CD4-positive, alpha-beta T cell (primary cell): Measurements from ENCODE around the gene MSI2. TPM values are rescaled to one million over a fixed set of nuclear protein-coding genes. Genes with fewer than 3 reads are reported as not detected.

Experiments used
- ATAC-seq: fragments of 200-7000 bp; cut with Tn5 transposase; one replicate; pipeline ENCODE4 v1.10.0; 2022; ENCODE audit warnings: mild to moderate bottlenecking; ENCODE audit not compliant: poor library complexity
- CTCF ChIA-PET: fragments of 350-600 bp; sonication (Branson Sonifier 250); formaldehyde crosslinking; loops from one replicate; lab custom pipeline; 2021; ENCODE audit warnings: antibody characterized with exemption, inconsistent platforms; lab: Charles Lee
- POLR2A ChIA-PET: fragments of 350-600 bp; sonication (Branson Sonifier 250); formaldehyde crosslinking; loops from one replicate; lab custom pipeline; 2021; ENCODE audit warnings: antibody characterized with exemption, inconsistent platforms; lab: Charles Lee
- DNase-seq, 14 experiments: peaks; one replicate each; pipeline ENCODE4 v3.0.0-alpha.2; 2013 to 2020; ENCODE audit warnings: mixed read lengths in 2 of 14
- H3K27ac ChIP-seq, 2 donors: one replicate each; pipeline versions ENCODE4 v1.5.1 to v1.7.0; 2013; ENCODE audit warnings: low read length in 2 of 2, low read depth in 1 of 2, mild to moderate bottlenecking in 1 of 2
- H3K27me3 ChIP-seq, 2 experiments: 1 replicate in 1 of 2; 2 replicates in 1 of 2; pipeline versions ENCODE4 v1.6.1 to v1.7.0; 2013; ENCODE audit warnings: low read length in 2 of 2, control low read depth in 1 of 2, mild to moderate bottlenecking in 1 of 2, moderate library complexity in 1 of 2; ENCODE audit not compliant: insufficient read depth in 2 of 2, control insufficient read depth in 1 of 2
- H3K36me3 ChIP-seq: one replicate; pipeline ENCODE4 v1.6.1; 2013; ENCODE audit warnings: low read length, control low read depth; ENCODE audit not compliant: insufficient read depth
- H3K4me1 ChIP-seq: one replicate; pipeline ENCODE4 v1.6.1; 2013; ENCODE audit warnings: low read length, control low read depth; ENCODE audit not compliant: insufficient read depth
- H3K4me3 ChIP-seq: one replicate; pipeline ENCODE4 v1.5.1; 2013; ENCODE audit warnings: mild to moderate bottlenecking, low read length, moderate library complexity
- H3K9me3 ChIP-seq, 2 experiments: 1 replicate in 1 of 2; 2 replicates in 1 of 2; pipeline versions ENCODE4 v1.6.1 to v1.7.0; 2013; ENCODE audit warnings: low read length in 2 of 2, mild to moderate bottlenecking in 2 of 2, control low read depth in 1 of 2, moderate library complexity in 1 of 2; ENCODE audit not compliant: control insufficient read depth in 1 of 2, insufficient read depth in 1 of 2
- H3K27ac Mint-ChIP-seq: one replicate; pipeline ENCODE4 v1.8.0; 2020; ENCODE audit warnings: mixed read lengths
- H3K27me3 Mint-ChIP-seq: one replicate; pipeline ENCODE4 v1.8.0; 2021; ENCODE audit warnings: mixed read lengths
- H3K36me3 Mint-ChIP-seq: one replicate; pipeline ENCODE4 v1.8.0; 2021; ENCODE audit warnings: low read depth, mixed read lengths
- H3K4me1 Mint-ChIP-seq: one replicate; pipeline ENCODE4 v1.8.0; 2021; ENCODE audit warnings: low read depth, mixed read lengths
- H3K4me3 Mint-ChIP-seq: one replicate; pipeline ENCODE4 v1.8.0; 2020; ENCODE audit warnings: mild to moderate bottlenecking, mixed read lengths
- H3K9me3 Mint-ChIP-seq: one replicate; pipeline ENCODE4 v1.8.0; 2020; ENCODE audit warnings: mixed read lengths
- intact Hi-C, 2 experiments: fragments of 100-400 bp; cut with DNase I in 1 of 2; cut with micrococcal nuclease in 1 of 2; formaldehyde crosslinking; loops; one replicate each; pipeline versions ENCODE4 v1.15.1 to v1.9.0; 2023 to 2025; cut with DNase I, micrococcal nuclease
- total RNA-seq, 174 experiments: library from RNA in 2 of 174; stranded (reverse) in 2 of 174; gene quantifications; one replicate each; pipeline ENCODE4 v1.2.3 and lab custom pipeline; 2021 to 2026
- TF ChIP-seq, protein P1 (sequence below): fragments of 200-600 bp; IDR thresholded peaks from one replicate; pipeline ENCODE4 v1.8.0; 2022; ENCODE audit warnings: antibody characterized with exemption, mild to moderate bottlenecking

The MSI2 gene
- total RNA-seq, 2 experiments from 2014 or later, result 129 to 132 TPM

DNA sequence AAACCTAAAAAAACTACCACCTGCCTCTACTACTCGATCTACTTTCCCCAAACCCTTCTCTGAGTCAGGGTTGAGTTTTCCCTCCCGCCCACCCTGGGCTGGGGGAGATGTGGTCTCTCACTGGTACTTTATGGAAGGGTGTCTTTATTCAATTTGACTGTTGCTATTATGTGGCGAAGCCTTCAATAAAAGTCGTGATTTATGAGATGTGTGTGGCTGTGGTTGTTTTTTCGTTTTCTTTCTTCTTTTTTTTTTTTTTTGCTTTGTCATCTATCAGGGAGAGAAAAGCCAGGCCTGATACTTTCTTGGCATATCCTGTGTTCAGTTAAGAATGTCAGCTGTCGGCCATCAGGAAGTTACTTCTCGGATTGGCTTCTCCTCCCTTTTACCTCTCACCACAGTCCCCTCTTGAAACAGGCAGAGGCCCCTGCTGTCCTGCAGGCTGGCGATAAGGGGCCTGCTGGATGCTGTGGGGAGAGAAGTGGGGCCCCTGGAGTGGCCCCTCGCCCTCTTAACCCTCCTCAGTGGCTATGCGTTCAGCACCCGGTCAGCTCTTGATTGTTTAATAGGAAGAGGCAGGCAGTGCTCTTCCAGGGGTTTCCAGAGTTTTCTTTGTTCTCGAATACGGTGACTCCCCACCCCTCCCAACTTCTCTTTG, 123.0 kb downstream of the MSI2 start:
- CTCF ChIA-PET, result no interaction called here
- DNase-seq (no peak), ATAC-seq (no peak)
- Mint-ChIP-seq H3K4me3 (no peak overlapping the region), H3K4me1 (peaks cover 30% of the 10 kb centered on the region), H3K27me3 (no peaks in the 10 kb centered on the region), H3K36me3 (peaks cover 37% of the 10 kb centered on the region), H3K9me3 (peaks cover 3% of the 10 kb centered on the region), H3K27ac (peak overlapping the region; percentile 42)
- Histone ChIP-seq H3K27ac (no peak overlapping the region), H3K9me3 (peaks cover 7 to 15% of the 10 kb centered on the region in 2 experiments), H3K36me3 (no peaks in the 10 kb centered on the region), H3K27me3 (no peaks in the 10 kb centered on the region), H3K4me1 (peaks cover 4% of the 10 kb centered on the region), H3K4me3 (no peak overlapping the region)
- intact Hi-C loops, result no loop called here
- POLR2A ChIA-PET, result no interaction called here
- TF ChIP-seq, protein P1, sequence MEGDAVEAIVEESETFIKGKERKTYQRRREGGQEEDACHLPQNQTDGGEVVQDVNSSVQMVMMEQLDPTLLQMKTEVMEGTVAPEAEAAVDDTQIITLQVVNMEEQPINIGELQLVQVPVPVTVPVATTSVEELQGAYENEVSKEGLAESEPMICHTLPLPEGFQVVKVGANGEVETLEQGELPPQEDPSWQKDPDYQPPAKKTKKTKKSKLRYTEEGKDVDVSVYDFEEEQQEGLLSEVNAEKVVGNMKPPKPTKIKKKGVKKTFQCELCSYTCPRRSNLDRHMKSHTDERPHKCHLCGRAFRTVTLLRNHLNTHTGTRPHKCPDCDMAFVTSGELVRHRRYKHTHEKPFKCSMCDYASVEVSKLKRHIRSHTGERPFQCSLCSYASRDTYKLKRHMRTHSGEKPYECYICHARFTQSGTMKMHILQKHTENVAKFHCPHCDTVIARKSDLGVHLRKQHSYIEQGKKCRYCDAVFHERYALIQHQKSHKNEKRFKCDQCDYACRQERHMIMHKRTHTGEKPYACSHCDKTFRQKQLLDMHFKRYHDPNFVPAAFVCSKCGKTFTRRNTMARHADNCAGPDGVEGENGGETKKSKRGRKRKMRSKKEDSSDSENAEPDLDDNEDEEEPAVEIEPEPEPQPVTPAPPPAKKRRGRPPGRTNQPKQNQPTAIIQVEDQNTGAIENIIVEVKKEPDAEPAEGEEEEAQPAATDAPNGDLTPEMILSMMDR, result no peak

DNA sequence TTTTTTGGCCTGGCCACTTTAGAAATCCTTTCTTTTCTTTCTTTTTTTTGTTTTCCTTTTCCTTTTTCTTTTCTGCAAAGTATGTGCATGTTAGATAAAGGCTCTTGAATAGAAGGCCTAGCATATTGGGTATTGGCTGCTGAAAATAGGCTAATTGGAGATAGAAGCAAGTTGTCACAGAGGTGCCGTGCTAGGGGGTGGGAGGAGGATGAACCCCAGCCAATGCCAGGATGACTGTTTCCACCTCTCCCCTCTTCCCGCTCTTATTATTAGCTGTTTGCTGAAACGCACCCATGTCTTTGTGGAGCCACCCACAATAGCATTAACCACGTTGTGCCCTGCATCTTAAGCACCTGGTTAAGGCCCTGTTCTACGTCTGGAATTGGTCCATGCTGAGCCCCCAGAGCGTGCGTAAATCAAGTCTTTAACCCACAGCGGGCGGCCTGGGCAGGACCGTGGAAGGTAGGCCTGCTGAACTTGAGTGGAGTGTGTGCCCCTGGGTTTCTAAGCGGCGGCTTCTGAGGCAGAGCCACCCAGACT, 123.6 kb downstream of the MSI2 start:
- DNase-seq (no peak), ATAC-seq (no peak)
- no peaks in the 10 kb centered on the region for H3K27me3 ChIP-seq
- no peak overlapping the region for H3K27ac ChIP-seq
- POLR2A ChIA-PET, result no interaction called here
- H3K4me1 ChIP-seq, result peaks cover 4% of the 10 kb centered on the region
- peaks cover 30% of the 10 kb centered on the region for H3K4me1 Mint-ChIP-seq
- TF ChIP-seq, protein P1, result no peak
- intact Hi-C loops, result loop anchor here in 1 of 2 experiments (5.0 kb wide), 1 partner anchor 97 kb away; no protein-coding TSS in a partner anchor
- H3K9me3 ChIP-seq, result peaks cover 7 to 15% of the 10 kb centered on the region in 2 experiments
- H3K36me3 Mint-ChIP-seq, result peaks cover 43% of the 10 kb centered on the region
- H3K27ac Mint-ChIP-seq, result peak overlapping the region; percentile 42
- peak overlapping the region; percentile 16 for H3K4me3 Mint-ChIP-seq
- H3K4me3 ChIP-seq, result no peak overlapping the region
- CTCF ChIA-PET, result no interaction called here
- H3K36me3 ChIP-seq, result no peaks in the 10 kb centered on the region
- H3K9me3 Mint-ChIP-seq, result peaks cover 8% of the 10 kb centered on the region
- no peaks in the 10 kb centered on the region for H3K27me3 Mint-ChIP-seq

DNA sequence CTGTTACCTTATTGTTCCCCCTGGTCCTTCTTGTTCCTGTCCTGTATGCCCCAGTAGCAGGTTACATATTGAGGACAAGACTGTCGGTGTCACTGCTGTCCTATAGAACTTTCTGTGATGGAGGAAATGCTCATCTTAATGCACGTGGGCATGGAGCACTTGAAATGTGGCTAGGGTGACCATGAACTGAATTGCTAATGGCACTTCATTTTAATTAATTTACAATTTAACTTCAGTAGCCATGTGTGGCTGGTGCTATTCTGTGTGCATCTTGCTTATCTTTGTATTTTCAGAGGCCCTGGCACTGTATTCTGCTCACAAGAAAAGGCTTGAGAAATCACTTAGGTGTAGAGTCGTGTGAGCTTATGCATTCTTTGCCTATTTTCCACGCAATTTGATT, 125.2 kb downstream of the MSI2 start:
- peaks cover 12% of the 10 kb centered on the region for H3K9me3 Mint-ChIP-seq
- Histone ChIP-seq H3K4me3 (no peak overlapping the region), H3K9me3 (peaks cover 8 to 21% of the 10 kb centered on the region in 2 experiments), H3K36me3 (peaks cover 10% of the 10 kb centered on the region), H3K27me3 (no peaks in the 10 kb centered on the region), H3K4me1 (peaks cover 4% of the 10 kb centered on the region), H3K27ac (no peak overlapping the region)
- DNase-seq (no peak), ATAC-seq (no peak)
- peaks cover 20% of the 10 kb centered on the region for H3K4me1 Mint-ChIP-seq
- H3K27me3 Mint-ChIP-seq, result no peaks in the 10 kb centered on the region
- ChIA-PET POLR2A (no interaction called here), CTCF (no interaction called here)
- intact Hi-C loops, result loop anchor here in 1 of 2 experiments (5.0 kb wide), 1 partner anchor 96 kb away; no protein-coding TSS in a partner anchor
- peaks cover 50% of the 10 kb centered on the region for H3K36me3 Mint-ChIP-seq
- no peak overlapping the region for H3K4me3 Mint-ChIP-seq
- TF ChIP-seq, protein P1, result no peak
- no peak overlapping the region for H3K27ac Mint-ChIP-seq
